Measurements from ENCODE around the gene PDXDC1. TPM values are rescaled to one million over a fixed set of nuclear protein-coding genes. Genes with fewer than 3 reads are reported as not detected.
"Not testable (repeated sequence)": the region's sequence is repeated elsewhere in the genome, so short reads cannot be mapped to it uniquely, and the experiment has no call there.

The PDXDC1 gene
- total RNA-seq, 1 experiment from 2014 or later: 94.3 TPM

GRCh38 chr16:14937994-14938393 is 36.8 kb upstream of the PDXDC1 start:
- BruUV-seq (replicated peaks); CTCF ChIA-PET; ATAC-seq: not testable (repeated sequence)

DNA sequence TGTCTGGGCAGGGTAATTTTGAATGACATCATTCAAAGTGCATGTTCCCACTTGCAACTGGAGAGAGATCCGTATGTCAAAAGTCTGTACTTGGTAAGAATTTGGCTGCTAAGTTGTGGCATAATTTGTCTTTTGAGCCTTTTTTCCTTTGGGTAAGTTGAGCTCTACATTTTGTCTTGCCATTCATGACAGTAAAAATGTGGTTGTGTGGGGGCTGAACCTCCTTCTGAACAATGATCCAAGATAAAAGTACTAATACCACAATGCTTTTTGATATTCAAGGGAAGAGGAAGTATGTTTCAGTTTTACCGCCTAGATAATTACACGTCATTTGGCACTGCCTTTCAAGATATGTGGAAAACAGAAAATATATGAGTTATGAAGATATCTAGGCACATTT is 32.1 kb upstream of the PDXDC1 start:
- RAD21 ChIA-PET (ENCODE audit: low non-redundant PET in 1 of 2, low total read pairs in 2 of 2, uncharacterized antibody in 2 of 2, unreplicated experiment in 2 of 2); H3K36me3 ChIP-seq (ENCODE audit: control insufficient read depth in 1 of 2, insufficient read depth in 2 of 2, low read length in 2 of 2); H3K9me3 ChIP-seq (ENCODE audit: control insufficient read depth in 1 of 2, insufficient read depth in 1 of 2, low read depth in 1 of 2, low read length in 2 of 2); H3K4me3 ChIP-seq (replicated peaks in 1 of 2; ENCODE audit: low read depth in 1 of 2, low read length in 2 of 2); H3K4me1 ChIP-seq (ENCODE audit: control insufficient read depth in 1 of 2, insufficient read depth in 2 of 2, low read length in 2 of 2); ATAC-seq; H3K27me3 ChIP-seq (ENCODE audit: insufficient read depth, low read length); CTCF ChIA-PET; DNase-seq (ENCODE audit: low read depth, low spot score); H2AFZ ChIP-seq (ENCODE audit: low read depth, low read length, poor library complexity, severe bottlenecking); H3K9ac ChIP-seq (ENCODE audit: low read length); POLR2A ChIA-PET; H3K79me2 ChIP-seq (ENCODE audit: insufficient read depth, low read length); H3K4me2 ChIP-seq (ENCODE audit: low read length); H3K9me2 ChIP-seq (ENCODE audit: insufficient read depth); H4K20me1 ChIP-seq (ENCODE audit: insufficient read depth); intact Hi-C loops (cut with micrococcal nuclease); H3K27ac ChIP-seq (ENCODE audit: low read depth, low read length): not testable (repeated sequence)
- TSS peak; percentile 38 for BruUV-seq (replicated peaks)

More at GRCh38 chr16:14937994-14938393, 36.8 kb upstream of the PDXDC1 start:
- DNase-seq (ENCODE audit: low read depth, low spot score); H3K27me3 ChIP-seq (ENCODE audit: insufficient read depth, low read length); H3K4me3 ChIP-seq (replicated peaks in 1 of 2; ENCODE audit: low read depth in 1 of 2, low read length in 2 of 2); H2AFZ ChIP-seq (ENCODE audit: low read depth, low read length, poor library complexity, severe bottlenecking); H3K36me3 ChIP-seq (ENCODE audit: control insufficient read depth in 1 of 2, insufficient read depth in 2 of 2, low read length in 2 of 2); H3K9me3 ChIP-seq (ENCODE audit: control insufficient read depth in 1 of 2, insufficient read depth in 1 of 2, low read depth in 1 of 2, low read length in 2 of 2); POLR2A ChIA-PET; H3K79me2 ChIP-seq (ENCODE audit: insufficient read depth, low read length); H3K27ac ChIP-seq (ENCODE audit: low read depth, low read length); H3K9me2 ChIP-seq (ENCODE audit: insufficient read depth); RAD21 ChIA-PET (ENCODE audit: low non-redundant PET in 1 of 2, low total read pairs in 2 of 2, uncharacterized antibody in 2 of 2, unreplicated experiment in 2 of 2); H3K4me2 ChIP-seq (ENCODE audit: low read length); H3K4me1 ChIP-seq (ENCODE audit: control insufficient read depth in 1 of 2, insufficient read depth in 2 of 2, low read length in 2 of 2); H4K20me1 ChIP-seq (ENCODE audit: insufficient read depth); H3K9ac ChIP-seq (ENCODE audit: low read length); intact Hi-C loops (cut with micrococcal nuclease): not testable (repeated sequence)

DNA sequence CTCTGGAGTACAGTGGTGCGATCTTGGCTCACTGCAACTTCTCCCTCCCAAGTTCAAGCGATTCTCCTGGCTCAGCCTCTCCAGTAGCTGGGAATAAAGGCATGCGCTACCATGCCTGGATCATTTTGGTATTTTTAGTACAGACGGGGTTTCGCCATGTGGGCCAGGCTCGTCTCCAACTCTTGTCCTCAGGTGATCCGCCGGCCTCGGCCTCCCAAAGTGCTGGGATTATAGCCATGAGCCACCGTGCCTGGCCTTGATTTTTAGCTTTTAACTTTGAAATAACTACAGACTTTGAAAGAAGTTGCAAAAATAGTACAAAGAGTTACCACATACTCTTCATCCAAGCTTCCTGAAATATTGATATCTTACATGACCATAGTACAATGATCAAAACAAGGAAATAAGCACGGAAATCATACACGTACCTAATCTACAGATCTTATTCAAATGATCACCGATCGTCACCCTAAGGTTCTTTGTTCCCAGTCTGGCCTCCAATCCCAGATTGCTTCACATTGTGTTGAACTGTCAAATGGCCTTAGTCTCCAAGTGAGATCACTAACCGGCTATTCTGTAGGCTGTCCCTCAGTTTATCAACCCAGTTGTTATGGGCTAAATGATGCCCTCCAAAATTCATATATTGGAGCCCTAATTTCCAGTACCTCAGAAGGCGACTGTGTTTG is 19.1 kb upstream of the PDXDC1 start:
- H3K36me3 ChIP-seq (ENCODE audit: control insufficient read depth in 1 of 2, insufficient read depth in 2 of 2, low read length in 2 of 2): no peaks in the 10 kb centered on the region
- RAD21 ChIA-PET (ENCODE audit: low non-redundant PET in 1 of 2, low total read pairs in 2 of 2, uncharacterized antibody in 2 of 2, unreplicated experiment in 2 of 2): no interaction called here
- H3K4me2 ChIP-seq (ENCODE audit: low read length): no peak overlapping the region
- no peak overlapping the region for H3K4me3 ChIP-seq (replicated peaks in 1 of 2; ENCODE audit: low read depth in 1 of 2, low read length in 2 of 2)
- intact Hi-C loops (cut with micrococcal nuclease): no loop called here
- no peaks in the 10 kb centered on the region for H3K9me2 ChIP-seq (ENCODE audit: insufficient read depth)
- ATAC-seq (no peak), DNase-seq (ENCODE audit: low read depth, low spot score) (no peak)
- no peaks in the 10 kb centered on the region for H3K79me2 ChIP-seq (ENCODE audit: insufficient read depth, low read length)
- H3K9ac ChIP-seq (ENCODE audit: low read length): no peak overlapping the region
- TF ChIP-seq SIN3A (IDR thresholded peaks at IDR 0.05; ENCODE audit: low read depth): no peak
- no peak overlapping the region for H2AFZ ChIP-seq (ENCODE audit: low read depth, low read length, poor library complexity, severe bottlenecking)
- H3K4me1 ChIP-seq (ENCODE audit: control insufficient read depth in 1 of 2, insufficient read depth in 2 of 2, low read length in 2 of 2): no peaks in the 10 kb centered on the region
- no peaks in the 10 kb centered on the region for H4K20me1 ChIP-seq (ENCODE audit: insufficient read depth)
- CTCF ChIA-PET: interaction anchor here (0.7 kb wide), 1 partner anchor 512 kb away, joined by 3 read pairs; no protein-coding TSS in a partner anchor
- POLR2A ChIA-PET: no interaction called here
- no peak overlapping the region for H3K27ac ChIP-seq (ENCODE audit: low read depth, low read length)
- H3K9me3 ChIP-seq (ENCODE audit: control insufficient read depth in 1 of 2, insufficient read depth in 1 of 2, low read depth in 1 of 2, low read length in 2 of 2): no peaks in the 10 kb centered on the region
- H3K27me3 ChIP-seq (ENCODE audit: insufficient read depth, low read length): no peaks in the 10 kb centered on the region
- no TSS peak for BruUV-seq (replicated peaks)
